Kidney (tissue), 14 donors: Measurements from ENCODE around the gene IPCEF1. TPM values are rescaled to one million over a fixed set of nuclear protein-coding genes. Genes with fewer than 3 reads are reported as not detected.

ENCODE experiments used
- DNase-seq, 5 donors: peaks; one replicate each; pipeline ENCODE4 v3.0.0-alpha.2; 2013 to 2020
- FAIRE-seq: peaks from 2 replicates; lab custom pipeline; 2012; peaks lifted over from hg19 to GRCh38; lab: Jason Lieb, UNC
- H3K27ac ChIP-seq, 2 donors: one replicate each; pipeline ENCODE4 v1.7.0; 2013; ENCODE audit warnings: low read depth in 2 of 2, low read length in 2 of 2, inconsistent platforms in 1 of 2
- H3K27me3 ChIP-seq: one replicate; pipeline ENCODE4 v1.7.1; 2013; ENCODE audit warnings: low read length, inconsistent platforms; ENCODE audit not compliant: control insufficient read depth, insufficient read depth
- H3K36me3 ChIP-seq, 3 donors: one replicate each; pipeline versions ENCODE4 v1.7.0 to v1.7.1; 2013; ENCODE audit warnings: low read length in 3 of 3, control low read depth in 1 of 3, inconsistent platforms in 1 of 3; ENCODE audit not compliant: insufficient read depth in 3 of 3, control insufficient read depth in 2 of 3
- H3K4me1 ChIP-seq, 3 donors: one replicate each; pipeline versions ENCODE4 v1.7.0 to v1.7.1; 2013; ENCODE audit warnings: low read length in 3 of 3, inconsistent platforms in 1 of 3, low read depth in 1 of 3; ENCODE audit not compliant: control insufficient read depth in 2 of 3, insufficient read depth in 2 of 3
- H3K4me3 ChIP-seq, 3 donors: one replicate each; pipeline versions ENCODE4 v1.7.0 to v1.8.1; 2013; ENCODE audit warnings: low read length in 3 of 3, control low read depth in 1 of 3, inconsistent platforms in 1 of 3
- H3K9ac ChIP-seq, 3 donors: one replicate each; pipeline versions ENCODE4 v1.7.0 to v1.7.1; 2013; ENCODE audit warnings: low read length in 3 of 3, control low read depth in 1 of 3, inconsistent platforms in 1 of 3
- H3K9me3 ChIP-seq, 3 donors: one replicate each; pipeline versions ENCODE4 v1.7.0 to v1.7.1; 2013; ENCODE audit warnings: low read length in 3 of 3, control low read depth in 1 of 3, inconsistent platforms in 1 of 3; ENCODE audit not compliant: control insufficient read depth in 2 of 3, insufficient read depth in 1 of 3
- intact Hi-C: fragments of 100-400 bp; cut with DNase I; formaldehyde crosslinking; loops from one replicate; pipeline ENCODE4 v1.11.1; 2022
- polyA plus RNA-seq: library from polyadenylated mRNA; stranded (reverse); fragments of 350-450 nt; fragmentation: Illumina TruSeq; extraction: RNeasy Lipid Tissue Mini Kit (QIAGEN cat#74804); gene quantifications from one replicate; pipeline ENCODE4 v1.2.3, GENCODE V29; 2014; ENCODE audit warnings: low read depth, low replicate concordance; ENCODE audit not compliant: insufficient read depth
- total RNA-seq: library from RNA; stranded (reverse); fragmentation: NEBNext Ultra II Directional; extraction: Animal tissue kit (Norgen Biotek cat#: 25700); gene quantifications from one replicate; pipeline ENCODE4 v1.2.1, GENCODE V29; 2021
- TF ChIP-seq, protein P1 (sequence below): IDR thresholded peaks from 3 replicates; pipeline ENCODE4 v1.5.1; 2012; ENCODE audit warnings: mild to moderate bottlenecking, moderate library complexity, borderline replicate concordance; ENCODE audit not compliant: insufficient read depth; ENCODE audit errors: extremely low read depth
- donor health status: control.
- donor health status: control.
- donor health status: control.
- donor health status: control.
- donor health status: control.
- donor health status: DM: yes; HTN: yes; CAD: no.
- donor health status: Normal renal cell carcinoma (clear cell type).

Gene IPCEF1
- total and polyA plus RNA-seq, 2 donors from 2014 or later = 2.7 to 25.9 TPM

GRCh38 chr6:154249499-154250298 lies 106.9 kb downstream of the IPCEF1 start:
- Histone ChIP-seq H3K4me1 (peaks cover 0 to 4% (median 0%) of the 10 kb centered on the region in 3 donors), H3K9ac (no peak overlapping the region), H3K9me3 (no peaks in the 10 kb centered on the region), H3K36me3 (no peaks in the 10 kb centered on the region), H3K27ac (no peak overlapping the region), H3K4me3 (peak overlapping the region in 2 of 3 donors; percentile 47 to 67), H3K27me3 (no peaks in the 10 kb centered on the region)
- peak; percentile 57 for FAIRE-seq
- peak in 1 of 5 donors; percentile 22 for DNase-seq
- intact Hi-C loops = no loop called here
- TF ChIP-seq, protein P1, sequence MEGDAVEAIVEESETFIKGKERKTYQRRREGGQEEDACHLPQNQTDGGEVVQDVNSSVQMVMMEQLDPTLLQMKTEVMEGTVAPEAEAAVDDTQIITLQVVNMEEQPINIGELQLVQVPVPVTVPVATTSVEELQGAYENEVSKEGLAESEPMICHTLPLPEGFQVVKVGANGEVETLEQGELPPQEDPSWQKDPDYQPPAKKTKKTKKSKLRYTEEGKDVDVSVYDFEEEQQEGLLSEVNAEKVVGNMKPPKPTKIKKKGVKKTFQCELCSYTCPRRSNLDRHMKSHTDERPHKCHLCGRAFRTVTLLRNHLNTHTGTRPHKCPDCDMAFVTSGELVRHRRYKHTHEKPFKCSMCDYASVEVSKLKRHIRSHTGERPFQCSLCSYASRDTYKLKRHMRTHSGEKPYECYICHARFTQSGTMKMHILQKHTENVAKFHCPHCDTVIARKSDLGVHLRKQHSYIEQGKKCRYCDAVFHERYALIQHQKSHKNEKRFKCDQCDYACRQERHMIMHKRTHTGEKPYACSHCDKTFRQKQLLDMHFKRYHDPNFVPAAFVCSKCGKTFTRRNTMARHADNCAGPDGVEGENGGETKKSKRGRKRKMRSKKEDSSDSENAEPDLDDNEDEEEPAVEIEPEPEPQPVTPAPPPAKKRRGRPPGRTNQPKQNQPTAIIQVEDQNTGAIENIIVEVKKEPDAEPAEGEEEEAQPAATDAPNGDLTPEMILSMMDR = no peak

- peaks cover 0 to 9% (median 0%) of the 10 kb centered on the region in 3 donors for H3K4me1 ChIP-seq
- intact Hi-C loops = no loop called here
- H3K27me3 ChIP-seq = no peaks in the 10 kb centered on the region
- FAIRE-seq = no peak
- H3K9me3 ChIP-seq = no peaks in the 10 kb centered on the region
- no peak overlapping the region for H3K27ac ChIP-seq
- H3K36me3 ChIP-seq = no peaks in the 10 kb centered on the region
- peak overlapping the region; percentile 50 to 64 (median 55) for H3K4me3 ChIP-seq
- TF ChIP-seq, protein P1 = no peak
- peak overlapping the region in 1 of 3 donors; percentile 48 for H3K9ac ChIP-seq
- DNase-seq = peak in 2 of 5 donors; percentile 44 to 54
These were observed 109.3 kb downstream of the IPCEF1 start for GRCh38 chr6:154247119-154247861.

DNA sequence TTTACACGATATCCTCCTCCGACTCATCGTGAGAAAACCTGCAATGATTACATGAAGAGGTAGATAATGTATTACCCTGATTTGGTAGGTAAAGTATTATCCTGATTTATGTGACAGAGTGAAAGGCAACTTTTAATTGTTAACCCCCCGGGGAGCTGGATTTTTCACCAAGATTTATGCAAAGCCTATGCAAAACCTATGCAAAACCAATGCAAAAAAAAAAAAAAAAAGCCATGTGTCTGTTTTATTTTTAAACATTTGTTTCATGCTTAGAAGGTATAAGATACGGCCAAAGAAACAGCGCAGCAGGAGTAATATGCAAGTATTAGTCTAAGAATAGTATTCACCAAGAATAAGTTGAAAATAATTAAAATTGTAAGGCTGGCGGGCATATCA lies 109.9 kb downstream of the IPCEF1 start:
- Histone ChIP-seq H3K36me3 (no peaks in the 10 kb centered on the region), H3K27ac (no peak overlapping the region), H3K27me3 (no peaks in the 10 kb centered on the region), H3K9ac (peak overlapping the region in 1 of 3 donors; percentile 48), H3K4me1 (peaks cover 0 to 9% (median 0%) of the 10 kb centered on the region in 3 donors), H3K4me3 (peak overlapping the region; percentile 50 to 64 (median 55)), H3K9me3 (no peaks in the 10 kb centered on the region)
- TF ChIP-seq, protein P1 = no peak
- intact Hi-C loops = no loop called here
- FAIRE-seq (no peak), DNase-seq (no peak)
